ENCODE results near the gene ANKLE2. TPM values are rescaled to one million over a fixed set of nuclear protein-coding genes. Genes with fewer than 3 reads are reported as not detected.

Gene ANKLE2
- 70.2 to 80.7 TPM (median 79.7 TPM) in 5 replicates for total RNA-seq (2022; extraction: Qiagen RNA extraction)

GRCh38 chr12:132761032-132761920 lies at the start of gene ANKLE2:
Gene ANKLE2, minus strand, starts transcription at chr12:132761832. Its CDS starts 34 bp downstream, at chr12:132761798.

GRCh38 chr12:132710405-132711079 lies 51.1 kb downstream of the ANKLE2 start, which contains the start of gene PGAM5:
Gene PGAM5, plus strand, starts transcription at chr12:132710842. Its CDS starts 35 bp downstream, at chr12:132710877.

DNA sequence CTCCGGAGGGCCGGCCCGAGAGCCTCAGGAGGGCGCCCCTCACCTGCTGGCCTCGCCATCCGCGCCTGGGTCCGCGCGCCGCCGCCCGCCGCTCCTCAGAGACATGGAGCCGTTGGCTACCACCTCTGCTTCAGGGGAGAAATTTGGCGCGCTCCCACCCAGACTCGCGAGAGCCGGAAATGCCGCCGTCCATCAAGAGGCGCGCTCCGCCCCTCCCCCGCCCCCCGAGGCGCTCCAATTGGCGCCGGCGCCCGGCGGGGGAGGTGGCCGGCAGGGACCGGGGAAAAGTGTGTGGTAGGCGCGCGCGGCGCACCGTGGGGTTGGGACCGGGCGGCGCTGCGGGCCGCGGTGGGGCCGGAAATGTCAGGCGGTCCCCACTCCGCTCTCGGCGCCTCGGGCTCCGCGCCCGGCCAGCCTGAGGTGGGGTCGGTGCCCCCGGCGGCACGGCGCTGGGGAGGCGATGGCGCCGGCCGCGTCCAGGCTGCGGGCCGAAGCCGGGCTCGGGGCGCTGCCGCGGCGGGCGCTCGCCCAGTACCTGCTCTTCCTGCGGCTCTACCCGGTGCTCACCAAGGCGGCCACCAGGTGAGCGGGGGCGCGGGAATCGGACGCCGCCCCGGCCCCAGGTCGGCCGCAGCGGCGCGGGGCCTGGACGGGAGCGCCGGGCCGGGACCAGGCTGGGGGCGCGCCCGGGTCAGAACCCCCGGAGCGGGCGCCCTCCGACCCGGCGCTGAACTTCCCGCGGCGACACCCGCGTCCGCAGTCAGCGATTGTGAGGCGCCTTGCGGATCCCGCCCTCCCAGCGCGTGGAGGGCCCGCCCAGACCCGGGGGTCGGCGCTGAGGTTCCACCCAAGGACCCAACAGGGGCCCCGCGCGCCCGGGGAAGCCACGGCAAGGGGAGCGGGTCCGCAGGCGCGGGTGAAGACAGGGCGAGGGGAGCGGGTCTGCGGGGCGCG lies 74.1 kb downstream of the ANKLE2 start, which contains the start of the genes POLE and PXMP2:
Gene POLE, minus strand, starts transcription at position 132 of the 954 bp plus-strand sequence. Its CDS starts 27 bp downstream, at position 105.
Gene PXMP2, plus strand, starts transcription at position 377 of the 954 bp plus-strand sequence. Its CDS starts 84 bp downstream, at position 461.

Other genes starting within 250 kb of the ANKLE2 start
- gene LRCOL1, start 151.2 kb downstream of the ANKLE2 start, total RNA-seq (2022; extraction: Qiagen RNA extraction) = not detected in 5 replicates
- gene P2RX2, start 143.1 kb downstream of the ANKLE2 start, total RNA-seq (2022; extraction: Qiagen RNA extraction) = not detected in 5 replicates
- gene POLE, start 74.5 kb downstream of the ANKLE2 start, total RNA-seq (2022; extraction: Qiagen RNA extraction) = 40.4 to 48.6 TPM (median 43.5 TPM) in 5 replicates
- 20.9 to 32.0 TPM (median 31.5 TPM) in 5 replicates for gene PXMP2, start 74.2 kb downstream of the ANKLE2 start, total RNA-seq (2022; extraction: Qiagen RNA extraction)
- gene PGAM5, start 51.0 kb downstream of the ANKLE2 start, total RNA-seq (2022; extraction: Qiagen RNA extraction) = 42.4 to 60.3 TPM (median 57.7 TPM) in 5 replicates
- gene GOLGA3, start 67.0 kb upstream of the ANKLE2 start, total RNA-seq (2022; extraction: Qiagen RNA extraction) = 18.9 to 24.4 TPM (median 22.3 TPM) in 5 replicates
- 17.1 to 22.6 TPM (median 21.6 TPM) in 5 replicates for gene CHFR, start 125.8 kb upstream of the ANKLE2 start, total RNA-seq (2022; extraction: Qiagen RNA extraction)
- 2.5 to 4.3 TPM (median 3.6 TPM) in 5 replicates for gene ZNF605, start 194.5 kb upstream of the ANKLE2 start, total RNA-seq (2022; extraction: Qiagen RNA extraction)
- 7.4 to 11.1 TPM (median 7.6 TPM) in 5 replicates for gene ZNF26, start 224.5 kb upstream of the ANKLE2 start, total RNA-seq (2022; extraction: Qiagen RNA extraction)